Naive thymus-derived CD8-positive, alpha-beta T cell (primary cell): ENCODE results near the gene TSC1. TPM values are rescaled to one million over a fixed set of nuclear protein-coding genes. Genes with fewer than 3 reads are reported as not detected.
"Not testable (repeated sequence)": the region's sequence is repeated elsewhere in the genome, so short reads cannot be mapped to it uniquely, and the experiment has no call there.

Experiments used
- ATAC-seq, 2 donors: fragments of 150-1000 bp; cut with Tn5 transposase in 1 of 2; sonication (Bioruptor Pico), chemical (Tn5 transposase) in 1 of 2; 1 replicate in 1 of 2; 2 replicates in 1 of 2; pipeline ENCODE4 v1.10.0; 2021; ENCODE audit warnings: mild to moderate bottlenecking in 2 of 2, moderate library complexity in 2 of 2
- POLR2A ChIA-PET: fragments of 350-600 bp; sonication (Branson Sonifier 250); formaldehyde crosslinking; loops from one replicate; lab custom pipeline; 2021; ENCODE audit warnings: antibody characterized with exemption; lab: Charles Lee
- DNase-seq, 10 donors: peaks; one replicate each; pipeline versions ENCODE4 v3.0.0 to v3.0.0-alpha.2; 2020 to 2022
- H3K27ac Mint-ChIP-seq, 10 donors: one replicate each; pipeline ENCODE4 v1.8.0; 2020 to 2022; ENCODE audit warnings: mild to moderate bottlenecking in 10 of 10, mixed read lengths in 10 of 10, moderate library complexity in 4 of 10, inconsistent platforms in 1 of 10
- H3K27me3 Mint-ChIP-seq, 5 donors: one replicate each; pipeline ENCODE4 v1.8.0; 2021 to 2022; ENCODE audit warnings: mixed read lengths in 5 of 5
- H3K36me3 Mint-ChIP-seq, 3 donors: one replicate each; pipeline ENCODE4 v1.8.0; 2020 to 2022; ENCODE audit warnings: mixed read lengths in 3 of 3, mild to moderate bottlenecking in 2 of 3, inconsistent platforms in 1 of 3
- H3K4me1 Mint-ChIP-seq, 4 donors: one replicate each; pipeline ENCODE4 v1.8.0; 2021 to 2022; ENCODE audit warnings: mixed read lengths in 4 of 4
- H3K4me3 Mint-ChIP-seq, 10 donors: one replicate each; pipeline ENCODE4 v1.8.0; 2020 to 2022; ENCODE audit warnings: mild to moderate bottlenecking in 10 of 10, mixed read lengths in 10 of 10, moderate library complexity in 6 of 10, inconsistent platforms in 1 of 10
- H3K9me3 Mint-ChIP-seq, 9 donors: one replicate each; pipeline ENCODE4 v1.8.0; 2020 to 2022; ENCODE audit warnings: mixed read lengths in 9 of 9, mild to moderate bottlenecking in 3 of 9, inconsistent platforms in 1 of 9, moderate library complexity in 1 of 9
- polyA plus RNA-seq, 3 donors: library from polyadenylated mRNA; unstranded; fragments of 300-500 nt; fragmentation: Illumina TruSeq; gene quantifications; one replicate each; pipeline ENCODE4 v1.2.3, GENCODE V29; 2021
- total RNA-seq, 8 experiments: library from RNA in 2 of 8; stranded (reverse) in 2 of 8; gene quantifications; one replicate each; pipeline ENCODE4 v1.2.3 and lab custom pipeline; 2021 to 2026

TSC1 gene
- total RNA-seq (10 to 100 TPM; 82.4 to 86.2 TPM), polyA plus RNA-seq (1 to 10 TPM; 4.8 to 8.7 (median 8.3) TPM), total RNA-seq (lab: John Stamatoyannopoulos, UW) (63.8 to 147 (median 114) reads per million in 6 experiments)

DNA sequence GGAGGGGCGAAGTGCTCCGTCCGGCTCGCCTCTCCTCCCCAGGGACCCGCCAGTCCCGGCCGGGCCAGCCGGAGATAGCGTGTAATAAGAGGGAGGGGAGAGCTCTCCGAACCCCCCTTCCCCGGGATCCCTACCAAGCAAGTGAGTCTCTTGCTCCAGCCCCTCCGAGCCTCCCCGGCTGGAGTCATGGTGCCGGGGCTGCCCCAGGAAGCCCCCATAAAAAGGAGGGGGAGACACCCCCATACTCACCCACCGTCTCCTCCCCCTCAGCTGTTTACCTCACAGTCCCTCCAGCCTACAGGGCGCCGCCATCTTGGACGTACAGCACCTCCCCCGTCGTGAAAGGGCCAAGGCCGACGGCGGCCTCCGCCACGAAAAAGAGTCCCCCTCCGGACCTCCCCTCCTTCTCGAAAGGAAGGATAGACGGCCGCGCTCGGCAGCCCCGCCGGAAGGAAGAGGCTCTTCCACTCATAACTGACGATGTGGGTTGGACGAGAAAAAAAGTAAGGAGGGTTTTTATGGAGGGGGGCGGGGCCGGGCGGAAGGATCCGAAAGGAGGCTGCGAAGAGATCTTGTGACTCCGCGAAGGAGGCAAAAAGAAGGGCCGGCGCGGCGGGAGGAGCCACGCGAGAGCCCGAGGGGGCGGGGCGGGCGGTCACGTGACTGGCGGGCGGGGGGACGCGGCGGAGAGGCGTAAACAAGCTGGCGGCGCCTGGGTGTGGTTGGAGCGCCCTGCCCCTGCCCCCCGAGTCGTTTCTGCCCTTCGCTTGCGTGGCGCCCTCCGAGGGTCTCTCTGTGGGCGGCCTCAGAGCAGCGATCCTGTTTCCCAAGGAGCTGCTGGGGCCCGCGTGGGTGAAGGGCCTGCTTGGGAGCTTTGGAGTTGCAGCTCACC, at the start of gene TSC1:
Gene TSC1, minus strand, starts transcription at position 323 of the 892 bp plus-strand sequence. CDS start 15,744 bp downstream, outside the sequence.
- peak within 1 kb of the TSS; percentile 98 to 100 (median 98) for H3K27ac Mint-ChIP-seq
- no peaks in the 10 kb centered on the region for H3K9me3 Mint-ChIP-seq
- peaks cover 0 to 3% (median 0%) of the 10 kb centered on the region in 3 donors for H3K36me3 Mint-ChIP-seq
- peak within 1 kb of the TSS; percentile 86 to 99 (median 96) for H3K4me3 Mint-ChIP-seq
- peak; percentile 86 to 90 for ATAC-seq
- POLR2A ChIA-PET, result interaction anchor here (0.6 to 1.7 kb wide), 22 partner anchors 10 to 590 kb away, joined by 3 to 12 read pairs (median 4); partner anchors contain the start of genes GTF3C5 and SETX
- DNase-seq, result peak; percentile 95 to 100 (median 99)
- peaks cover 17 to 30% (median 25%) of the 10 kb centered on the region in 4 donors for H3K4me1 Mint-ChIP-seq
- H3K27me3 Mint-ChIP-seq, result no peaks in the 10 kb centered on the region

- Mint-ChIP-seq H3K4me1 (peaks cover 7 to 19% (median 11%) of the 10 kb centered on the region in 4 donors), H3K9me3 (no peaks in the 10 kb centered on the region), H3K4me3 (no peak overlapping the region), H3K36me3 (no peaks in the 10 kb centered on the region), H3K27me3 (peaks cover 4 to 37% (median 24%) of the 10 kb centered on the region in 5 donors), H3K27ac (no peak overlapping the region)
- DNase-seq (no peak), ATAC-seq (no peak)
- POLR2A ChIA-PET, result no interaction called here
These were observed 49.1 kb upstream of the TSC1 start for GRCh38 chr9:132993511-132993939.

GRCh38 chr9:132991351-132992300, 47.2 kb upstream of the TSC1 start:
- POLR2A ChIA-PET, result no interaction called here
- DNase-seq (no peak), ATAC-seq (no peak)
- Mint-ChIP-seq H3K4me1 (peaks cover 7 to 21% (median 11%) of the 10 kb centered on the region in 4 donors), H3K27ac (peak overlapping the region in 2 of 10 donors; percentile 6 to 22), H3K4me3 (peak overlapping the region in 1 of 10 donors; percentile 28), H3K9me3 (no peaks in the 10 kb centered on the region), H3K27me3 (peaks cover 5 to 40% (median 39%) of the 10 kb centered on the region in 5 donors), H3K36me3 (no peaks in the 10 kb centered on the region)

- peaks cover 8 to 47% (median 41%) of the 10 kb centered on the region in 5 donors for H3K27me3 Mint-ChIP-seq
- peaks cover 7 to 22% (median 11%) of the 10 kb centered on the region in 4 donors for H3K4me1 Mint-ChIP-seq
- no peak for DNase-seq
- POLR2A ChIA-PET, result no interaction called here
- H3K36me3 Mint-ChIP-seq, result no peaks in the 10 kb centered on the region
- H3K27ac Mint-ChIP-seq, result no peak overlapping the region
- no peak for ATAC-seq
- no peaks in the 10 kb centered on the region for H3K9me3 Mint-ChIP-seq
- H3K4me3 Mint-ChIP-seq, result no peak overlapping the region
These were observed 46.4 kb upstream of the TSC1 start for GRCh38 chr9:132990781-132991180.

DNA sequence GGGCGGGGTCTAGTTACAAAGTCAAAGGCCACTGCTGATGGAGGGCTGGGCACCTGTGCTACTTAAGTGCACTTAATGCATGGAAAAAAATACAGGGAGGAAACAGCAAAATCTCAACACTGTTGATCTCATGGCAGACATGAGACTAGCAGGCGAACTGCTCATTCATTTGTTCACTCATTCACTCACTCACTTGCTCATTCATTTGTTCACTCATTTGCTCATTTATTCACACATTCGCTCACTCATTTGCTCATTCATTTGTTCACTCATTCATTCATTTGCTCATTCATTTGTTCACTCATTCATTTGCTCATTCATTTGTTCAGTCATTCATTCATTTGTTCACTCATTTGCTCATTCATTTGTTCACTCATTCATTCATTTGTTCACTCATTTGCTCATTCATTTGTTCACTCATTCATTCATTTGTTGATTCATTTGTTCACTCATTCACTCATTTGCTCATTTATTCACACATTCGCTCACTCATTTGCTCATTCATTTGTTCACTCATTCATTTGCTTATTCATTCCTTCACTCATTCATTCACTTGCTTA, 45.7 kb upstream of the TSC1 start:
- POLR2A ChIA-PET, H3K36me3 Mint-ChIP-seq, H3K9me3 Mint-ChIP-seq, H3K27ac Mint-ChIP-seq, H3K4me3 Mint-ChIP-seq: not testable (repeated sequence)
- Mint-ChIP-seq H3K4me1 (peaks cover 7 to 22% (median 10%) of the 10 kb centered on the region in 4 donors), H3K27me3 (peaks cover 8 to 54% (median 41%) of the 10 kb centered on the region in 5 donors)
- peak in 1 of 10 donors; percentile 10 for DNase-seq
- ATAC-seq, result peak in 1 of 2 donors; percentile 61

DNA sequence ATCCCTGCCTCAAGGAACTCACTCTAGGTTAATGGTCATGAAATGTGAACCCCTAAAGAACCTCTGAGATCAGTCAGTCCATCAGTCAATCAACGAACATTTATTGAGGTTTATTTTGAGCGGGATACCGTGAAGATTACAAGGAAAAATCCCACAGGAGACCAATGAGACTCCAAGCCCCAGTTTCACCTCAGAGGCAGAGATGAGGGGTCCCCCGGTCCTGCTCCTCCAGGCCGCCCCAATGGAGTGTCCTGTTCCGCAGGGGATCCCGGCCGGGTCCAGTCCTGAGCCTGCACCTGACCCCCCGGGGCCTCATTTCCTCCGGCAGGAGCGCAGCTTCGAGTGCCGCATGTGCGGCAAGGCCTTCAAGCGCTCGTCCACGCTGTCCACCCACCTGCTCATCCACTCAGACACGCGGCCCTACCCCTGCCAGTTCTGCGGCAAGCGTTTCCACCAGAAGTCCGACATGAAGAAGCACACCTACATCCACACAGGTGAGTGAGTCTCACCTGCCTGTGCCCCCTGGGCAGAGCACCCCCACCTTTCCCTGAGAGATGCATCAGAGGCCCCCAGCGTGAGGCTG, 45.1 kb upstream of the TSC1 start:
- DNase-seq (no peak), ATAC-seq (peak in 1 of 2 donors; percentile 37)
- H3K36me3 Mint-ChIP-seq, result no peaks in the 10 kb centered on the region
- POLR2A ChIA-PET, result no interaction called here
- H3K4me3 Mint-ChIP-seq, result no peak overlapping the region
- H3K9me3 Mint-ChIP-seq, result no peaks in the 10 kb centered on the region
- peaks cover 8 to 50% (median 38%) of the 10 kb centered on the region in 5 donors for H3K27me3 Mint-ChIP-seq
- peaks cover 4 to 20% (median 5%) of the 10 kb centered on the region in 4 donors for H3K4me1 Mint-ChIP-seq
- H3K27ac Mint-ChIP-seq, result no peak overlapping the region

GRCh38 chr9:132989014-132989310, 44.5 kb upstream of the TSC1 start:
- H3K27ac Mint-ChIP-seq, result no peak overlapping the region
- H3K9me3 Mint-ChIP-seq, result no peaks in the 10 kb centered on the region
- H3K4me3 Mint-ChIP-seq, result no peak overlapping the region
- H3K27me3 Mint-ChIP-seq, result peaks cover 8 to 49% (median 33%) of the 10 kb centered on the region in 5 donors
- POLR2A ChIA-PET, result no interaction called here
- ATAC-seq (no peak), DNase-seq (no peak)
- peaks cover 0 to 15% (median 1%) of the 10 kb centered on the region in 4 donors for H3K4me1 Mint-ChIP-seq
- H3K36me3 Mint-ChIP-seq, result no peaks in the 10 kb centered on the region

GRCh38 chr9:132988244-132989013, 44.0 kb upstream of the TSC1 start:
- ATAC-seq (no peak), DNase-seq (no peak)
- no peaks in the 10 kb centered on the region for H3K9me3 Mint-ChIP-seq
- H3K4me1 Mint-ChIP-seq, result peaks cover 0 to 15% (median 1%) of the 10 kb centered on the region in 4 donors
- H3K4me3 Mint-ChIP-seq, result no peak overlapping the region
- H3K27ac Mint-ChIP-seq, result no peak overlapping the region
- POLR2A ChIA-PET, result no interaction called here
- H3K27me3 Mint-ChIP-seq, result peaks cover 8 to 54% (median 33%) of the 10 kb centered on the region in 5 donors
- no peaks in the 10 kb centered on the region for H3K36me3 Mint-ChIP-seq

DNA sequence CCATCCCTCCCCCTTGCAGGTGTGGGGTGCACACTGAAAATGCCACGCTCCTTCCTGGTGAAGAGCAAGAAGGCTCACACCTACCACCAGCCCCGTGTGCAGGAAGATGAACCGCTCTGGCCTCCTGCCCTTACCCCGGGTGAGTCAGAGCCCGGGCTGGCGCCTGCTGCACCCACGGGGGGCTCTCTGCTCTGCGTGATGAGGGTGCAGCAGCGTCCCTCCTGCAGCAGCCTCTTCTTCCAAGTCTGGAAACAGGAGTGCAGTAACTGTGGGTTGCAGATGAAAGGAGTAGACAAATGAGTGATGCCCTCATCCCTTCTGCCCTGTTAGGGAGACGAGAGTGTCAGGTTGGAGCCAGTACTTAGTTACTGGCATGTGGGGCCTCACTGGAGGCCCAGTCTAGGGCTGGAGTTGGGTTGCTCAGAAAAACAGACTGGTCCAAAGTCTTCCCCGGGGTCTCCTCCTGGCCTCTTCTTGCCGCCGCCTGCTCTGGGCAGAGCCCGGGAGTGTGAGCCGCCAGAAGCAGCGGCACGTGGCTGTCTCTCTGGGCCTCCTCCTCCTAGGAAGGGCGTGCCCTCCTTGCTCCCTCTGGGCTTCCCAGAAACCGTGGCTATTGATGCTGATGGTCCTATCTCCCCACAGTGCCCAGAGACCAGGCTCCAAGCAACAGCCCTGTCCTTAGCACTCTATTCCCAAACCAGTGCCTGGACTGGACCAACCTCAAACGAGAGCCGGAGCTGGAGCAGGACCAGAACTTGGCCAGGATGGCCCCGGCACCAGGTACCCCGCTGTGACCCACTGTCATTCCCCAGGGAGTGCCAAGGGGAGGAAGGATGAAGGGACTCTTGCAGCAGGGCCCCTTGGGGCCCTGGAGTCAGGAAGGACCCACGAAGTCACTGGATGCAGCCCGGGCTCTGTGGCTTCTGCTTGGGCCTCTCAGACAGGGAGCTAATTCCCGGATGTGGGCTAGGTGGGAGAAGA, 42.5 kb upstream of the TSC1 start:
- H3K4me3 Mint-ChIP-seq, result no peak overlapping the region
- DNase-seq, result no peak
- no peaks in the 10 kb centered on the region for H3K36me3 Mint-ChIP-seq
- H3K4me1 Mint-ChIP-seq, result peaks cover 0 to 12% (median 1%) of the 10 kb centered on the region in 4 donors
- no peak for ATAC-seq
- peaks cover 7 to 54% (median 32%) of the 10 kb centered on the region in 5 donors for H3K27me3 Mint-ChIP-seq
- no peaks in the 10 kb centered on the region for H3K9me3 Mint-ChIP-seq
- H3K27ac Mint-ChIP-seq, result no peak overlapping the region
- POLR2A ChIA-PET, result no interaction called here

GRCh38 chr9:132986114-132986513, 41.7 kb upstream of the TSC1 start:
- Mint-ChIP-seq H3K27ac (no peak overlapping the region), H3K4me3 (no peak overlapping the region), H3K36me3 (no peaks in the 10 kb centered on the region), H3K27me3 (peaks cover 8 to 62% (median 39%) of the 10 kb centered on the region in 5 donors), H3K9me3 (no peaks in the 10 kb centered on the region), H3K4me1 (peaks cover 0 to 7% (median 1%) of the 10 kb centered on the region in 4 donors)
- ATAC-seq, result no peak
- DNase-seq, result no peak
- POLR2A ChIA-PET, result no interaction called here
